Adrenal gland (tissue), 5 donors: Measurements from ENCODE around the gene SIAH3.
"Not testable (repeated sequence)": the region's sequence is repeated elsewhere in the genome, so short reads cannot be mapped to it uniquely, and the experiment has no call there.

Experiments
- POLR2A ChIP-seq, 2 donors: fragments of 450-650 bp; IDR thresholded peaks; one replicate each; pipeline ENCODE4 v1.6.1; 2017; ENCODE audit warnings: antibody characterized with exemption in 2 of 2, mild to moderate bottlenecking in 2 of 2, moderate library complexity in 1 of 2
- TF ChIP-seq, protein P1 (sequence below), 6 experiments: fragments of 450-650 bp in 4 of 6; fragments of 200-600 bp in 2 of 6; sonication (generic) in 1 of 6; IDR thresholded peaks; 1 replicate in 5 of 6; 2 replicates in 1 of 6; pipeline versions ENCODE4 v1.5.1 to v1.8.0; 2016 to 2021; ENCODE audit warnings: antibody characterized with exemption in 6 of 6, mild to moderate bottlenecking in 2 of 6, moderate library complexity in 1 of 6
- donor health status: DM: no; HTN: no; CAD: no.

DNA sequence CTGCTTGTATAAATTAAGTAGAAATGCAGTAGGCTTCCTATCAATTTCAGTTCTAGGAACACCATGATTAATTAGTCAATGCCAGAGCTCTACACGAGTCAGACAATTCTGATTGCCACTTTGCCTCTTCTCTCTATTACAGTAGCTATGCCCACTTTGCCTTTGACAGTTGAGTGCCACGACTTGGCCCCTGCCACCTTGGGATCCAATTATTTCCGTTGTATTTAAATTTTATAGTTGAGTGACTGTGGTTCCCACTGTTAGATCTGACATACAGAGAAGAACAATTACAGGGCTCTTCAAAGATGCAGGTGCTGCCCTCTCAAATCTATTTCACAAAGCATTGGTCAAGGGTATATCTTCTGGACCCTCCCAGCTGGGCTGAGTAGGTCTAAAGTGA is 94.0 kb downstream of the SIAH3 start:
- TF ChIP-seq POLR2A (IDR thresholded peaks at IDR 0.05), result not testable (repeated sequence)
- TF ChIP-seq, protein P1, sequence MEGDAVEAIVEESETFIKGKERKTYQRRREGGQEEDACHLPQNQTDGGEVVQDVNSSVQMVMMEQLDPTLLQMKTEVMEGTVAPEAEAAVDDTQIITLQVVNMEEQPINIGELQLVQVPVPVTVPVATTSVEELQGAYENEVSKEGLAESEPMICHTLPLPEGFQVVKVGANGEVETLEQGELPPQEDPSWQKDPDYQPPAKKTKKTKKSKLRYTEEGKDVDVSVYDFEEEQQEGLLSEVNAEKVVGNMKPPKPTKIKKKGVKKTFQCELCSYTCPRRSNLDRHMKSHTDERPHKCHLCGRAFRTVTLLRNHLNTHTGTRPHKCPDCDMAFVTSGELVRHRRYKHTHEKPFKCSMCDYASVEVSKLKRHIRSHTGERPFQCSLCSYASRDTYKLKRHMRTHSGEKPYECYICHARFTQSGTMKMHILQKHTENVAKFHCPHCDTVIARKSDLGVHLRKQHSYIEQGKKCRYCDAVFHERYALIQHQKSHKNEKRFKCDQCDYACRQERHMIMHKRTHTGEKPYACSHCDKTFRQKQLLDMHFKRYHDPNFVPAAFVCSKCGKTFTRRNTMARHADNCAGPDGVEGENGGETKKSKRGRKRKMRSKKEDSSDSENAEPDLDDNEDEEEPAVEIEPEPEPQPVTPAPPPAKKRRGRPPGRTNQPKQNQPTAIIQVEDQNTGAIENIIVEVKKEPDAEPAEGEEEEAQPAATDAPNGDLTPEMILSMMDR (IDR thresholded peaks at IDR 0.05), result not testable (repeated sequence)
